Measurements from ENCODE around the gene RPS15.

RPS15 gene

GRCh38 chr19:1406774-1407527 is 31.2 kb upstream of the RPS15 start:
- H3K27ac ChIP-seq (ENCODE audit: low read depth, low read length), result peak overlapping the region; percentile 66; the same call in 1 of the 2 replicates
- peak overlapping the region; percentile 71 for H3K9ac ChIP-seq (ENCODE audit: low read length)
- H3K27me3 ChIP-seq (ENCODE audit: control insufficient read depth, insufficient read depth, low read length), result no peaks in the 10 kb centered on the region
- H3K4me3 ChIP-seq (ENCODE audit: low read depth, low read length), result peak overlapping the region; percentile 74
- H3K4me1 ChIP-seq (ENCODE audit: control insufficient read depth, insufficient read depth, low read length), result peaks cover 34% of the 10 kb centered on the region
- H3K36me3 ChIP-seq (ENCODE audit: control insufficient read depth, insufficient read depth, low read length), result peaks cover 19% of the 10 kb centered on the region
- no peaks in the 10 kb centered on the region for H3K9me3 ChIP-seq (ENCODE audit: control insufficient read depth, insufficient read depth, low read depth, low read length)

- Histone ChIP-seq H3K4me3 (ENCODE audit: low read depth, low read length) (peak within 1 kb of the TSS; percentile 87), H3K36me3 (ENCODE audit: control insufficient read depth, insufficient read depth, low read length) (peaks cover 22% of the 10 kb centered on the region), H3K27ac (ENCODE audit: low read depth, low read length) (peak within 1 kb of the TSS; percentile 94), H3K9ac (ENCODE audit: low read length) (peak within 1 kb of the TSS; percentile 91), H3K4me1 (ENCODE audit: control insufficient read depth, insufficient read depth, low read length) (peaks cover 31% of the 10 kb centered on the region), H3K9me3 (ENCODE audit: control insufficient read depth, insufficient read depth, low read depth, low read length) (no peaks in the 10 kb centered on the region), H3K27me3 (ENCODE audit: control insufficient read depth, insufficient read depth, low read length) (no peaks in the 10 kb centered on the region)
Measured at GRCh38 chr19:1407528-1408299, 30.5 kb upstream of the RPS15 start, which contains the start of gene DAZAP1. DAZAP1 (plus strand) TSS chr19:1407586; CDS start chr19:1407774, 188 bp downstream.

GRCh38 chr19:1408300-1409203 is 29.6 kb upstream of the RPS15 start:
- Histone ChIP-seq H3K9ac (ENCODE audit: low read length) (peak overlapping the region; percentile 91), H3K27me3 (ENCODE audit: control insufficient read depth, insufficient read depth, low read length) (no peaks in the 10 kb centered on the region), H3K36me3 (ENCODE audit: control insufficient read depth, insufficient read depth, low read length) (peaks cover 30% of the 10 kb centered on the region), H3K27ac (ENCODE audit: low read depth, low read length) (peak overlapping the region; percentile 94), H3K4me3 (ENCODE audit: low read depth, low read length) (peak overlapping the region; percentile 87), H3K4me1 (ENCODE audit: control insufficient read depth, insufficient read depth, low read length) (peaks cover 30% of the 10 kb centered on the region), H3K9me3 (ENCODE audit: control insufficient read depth, insufficient read depth, low read depth, low read length) (no peaks in the 10 kb centered on the region)

- Histone ChIP-seq H3K27me3 (ENCODE audit: control insufficient read depth, insufficient read depth, low read length) (no peaks in the 10 kb centered on the region), H3K36me3 (ENCODE audit: control insufficient read depth, insufficient read depth, low read length) (peaks cover 31% of the 10 kb centered on the region), H3K27ac (ENCODE audit: low read depth, low read length) (peak overlapping the region; percentile 94; the same call in 1 of the 2 replicates), H3K9me3 (ENCODE audit: control insufficient read depth, insufficient read depth, low read depth, low read length) (no peaks in the 10 kb centered on the region), H3K9ac (ENCODE audit: low read length) (peak overlapping the region; percentile 91), H3K4me3 (ENCODE audit: low read depth, low read length) (peak overlapping the region; percentile 87), H3K4me1 (ENCODE audit: control insufficient read depth, insufficient read depth, low read length) (peaks cover 30% of the 10 kb centered on the region)
Measured at GRCh38 chr19:1409204-1410005, 28.8 kb upstream of the RPS15 start.

GRCh38 chr19:1410136-1410786 is 27.9 kb upstream of the RPS15 start:
- H3K9me3 ChIP-seq (ENCODE audit: control insufficient read depth, insufficient read depth, low read depth, low read length), result no peaks in the 10 kb centered on the region
- H3K36me3 ChIP-seq (ENCODE audit: control insufficient read depth, insufficient read depth, low read length), result peaks cover 31% of the 10 kb centered on the region
- peak overlapping the region; percentile 41 for H3K9ac ChIP-seq (ENCODE audit: low read length)
- peaks cover 35% of the 10 kb centered on the region for H3K4me1 ChIP-seq (ENCODE audit: control insufficient read depth, insufficient read depth, low read length)
- peak overlapping the region; percentile 87 for H3K4me3 ChIP-seq (ENCODE audit: low read depth, low read length)
- no peak overlapping the region for H3K27ac ChIP-seq (ENCODE audit: low read depth, low read length)
- H3K27me3 ChIP-seq (ENCODE audit: control insufficient read depth, insufficient read depth, low read length), result no peaks in the 10 kb centered on the region

GRCh38 chr19:1410789-1411188 is 27.4 kb upstream of the RPS15 start:
- peak overlapping the region; percentile 41 for H3K9ac ChIP-seq (ENCODE audit: low read length)

DNA sequence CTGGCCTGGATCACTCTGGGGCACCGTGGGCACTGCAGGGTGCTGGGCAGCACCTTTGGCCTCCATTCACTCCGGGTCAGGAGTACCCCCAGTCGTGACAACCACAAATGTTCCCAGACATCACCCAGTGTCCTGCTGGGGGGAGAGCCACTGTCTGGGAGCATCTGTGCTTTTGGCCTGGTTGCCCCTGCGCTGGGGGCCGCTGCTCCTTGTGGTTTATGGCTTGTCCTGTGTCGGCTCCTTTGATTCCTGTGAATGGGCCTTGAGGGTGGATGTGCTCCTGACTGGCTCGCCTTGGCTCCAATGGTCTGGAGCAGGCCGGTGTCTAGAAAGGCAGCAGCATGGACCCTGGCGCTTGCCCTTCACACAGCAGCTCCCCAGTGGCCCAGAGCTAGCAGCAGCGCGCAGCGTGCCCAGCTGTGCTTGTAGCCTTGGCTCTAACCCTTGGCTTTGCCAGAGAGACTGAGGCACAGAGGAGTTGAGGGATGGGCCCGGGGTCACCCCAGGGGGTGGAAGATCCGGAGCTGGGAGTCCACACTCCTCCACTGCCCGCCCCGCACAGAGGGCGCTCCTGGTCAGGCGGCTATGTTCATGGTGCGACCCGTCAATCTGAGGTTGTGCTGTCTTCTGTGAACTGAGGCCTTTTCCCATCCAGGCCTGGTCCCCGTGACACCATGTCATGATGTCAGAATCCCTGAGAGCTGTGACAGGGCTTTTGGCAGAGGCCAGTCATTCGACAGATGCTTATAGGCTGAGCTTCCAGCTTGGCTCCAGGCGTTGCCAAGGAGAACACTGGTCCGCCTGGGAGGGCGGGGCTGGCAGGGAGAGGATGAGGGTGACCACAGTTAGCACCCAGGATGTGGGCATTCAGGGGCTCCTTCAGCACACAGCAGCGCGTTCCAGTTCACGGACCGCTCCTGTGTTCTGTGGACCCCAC is 26.7 kb upstream of the RPS15 start:
- H3K27ac ChIP-seq (ENCODE audit: low read depth, low read length), result no peak overlapping the region

More at GRCh38 chr19:1410789-1411188, 27.4 kb upstream of the RPS15 start:
- Histone ChIP-seq H3K4me1 (ENCODE audit: control insufficient read depth, insufficient read depth, low read length) (peaks cover 40% of the 10 kb centered on the region), H3K36me3 (ENCODE audit: control insufficient read depth, insufficient read depth, low read length) (peaks cover 31% of the 10 kb centered on the region), H3K4me3 (ENCODE audit: low read depth, low read length) (peak overlapping the region; percentile 87; the same call in 1 of the 2 replicates), H3K27ac (ENCODE audit: low read depth, low read length) (no peak overlapping the region), H3K27me3 (ENCODE audit: control insufficient read depth, insufficient read depth, low read length) (no peaks in the 10 kb centered on the region), H3K9me3 (ENCODE audit: control insufficient read depth, insufficient read depth, low read depth, low read length) (no peaks in the 10 kb centered on the region)

DNA sequence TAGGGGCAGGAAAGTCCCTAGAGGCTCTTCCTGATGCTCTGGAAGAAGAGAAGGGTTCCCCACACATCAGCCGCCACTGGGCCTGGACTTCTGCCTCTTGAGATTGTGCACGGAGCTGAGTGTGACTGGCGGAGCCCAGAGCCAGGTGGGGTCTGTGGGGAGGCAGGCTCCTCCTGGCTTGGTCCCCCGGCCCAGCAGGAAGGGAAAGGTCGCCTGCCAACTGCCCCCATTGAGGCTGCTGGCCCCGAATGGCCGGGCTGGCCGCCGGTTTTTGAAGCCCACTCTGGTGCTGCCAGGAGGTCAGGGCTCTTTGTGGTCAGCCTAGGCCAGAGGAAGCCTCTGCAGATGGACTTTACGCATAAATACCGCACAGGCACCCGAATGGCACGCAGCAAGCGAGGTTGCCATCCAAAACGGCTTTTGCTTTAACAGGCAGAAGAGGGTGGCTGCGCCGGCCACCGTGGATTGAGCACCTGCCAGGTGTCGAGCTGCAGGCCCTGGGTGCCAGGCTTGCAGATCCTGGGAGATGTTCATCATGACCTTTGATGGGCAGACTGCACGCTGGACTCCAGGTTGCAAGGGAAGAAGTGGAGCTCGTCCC is 25.8 kb upstream of the RPS15 start:
- Histone ChIP-seq H3K4me1 (ENCODE audit: control insufficient read depth, insufficient read depth, low read length) (peaks cover 52% of the 10 kb centered on the region), H3K36me3 (ENCODE audit: control insufficient read depth, insufficient read depth, low read length) (peaks cover 45% of the 10 kb centered on the region)

More for the DNA sequence above, 26.7 kb upstream of the RPS15 start:
- Histone ChIP-seq H3K36me3 (ENCODE audit: control insufficient read depth, insufficient read depth, low read length) (peaks cover 37% of the 10 kb centered on the region), H3K4me3 (ENCODE audit: low read depth, low read length) (no peak overlapping the region), H3K9me3 (ENCODE audit: control insufficient read depth, insufficient read depth, low read depth, low read length) (no peaks in the 10 kb centered on the region), H3K9ac (ENCODE audit: low read length) (no peak overlapping the region), H3K4me1 (ENCODE audit: control insufficient read depth, insufficient read depth, low read length) (peaks cover 47% of the 10 kb centered on the region), H3K27me3 (ENCODE audit: control insufficient read depth, insufficient read depth, low read length) (no peaks in the 10 kb centered on the region)

More for the DNA sequence above, 25.8 kb upstream of the RPS15 start:
- Histone ChIP-seq H3K9ac (ENCODE audit: low read length) (no peak overlapping the region), H3K27ac (ENCODE audit: low read depth, low read length) (no peak overlapping the region), H3K27me3 (ENCODE audit: control insufficient read depth, insufficient read depth, low read length) (no peaks in the 10 kb centered on the region), H3K4me3 (ENCODE audit: low read depth, low read length) (no peak overlapping the region), H3K9me3 (ENCODE audit: control insufficient read depth, insufficient read depth, low read depth, low read length) (no peaks in the 10 kb centered on the region)

All from HUES6 (cell line).